SH-SY5Y (cell line): Measurements from ENCODE around the gene ZNF708.

Experiments
- GATA2 ChIP-seq: IDR thresholded peaks from 2 replicates; pipeline ENCODE4 v1.6.1; 2011; ENCODE audit warnings: mild to moderate bottlenecking, low read depth, low read length
- GATA3 ChIP-seq: IDR thresholded peaks from 2 replicates; pipeline ENCODE4 v1.6.1; 2011; ENCODE audit warnings: low read depth, mild to moderate bottlenecking, low read length, moderate library complexity

- TF ChIP-seq GATA3 (no peak), GATA2 (no peak)
These were observed 20.4 kb downstream of the ZNF708 start for GRCh38 chr19:21308773-21309172.
